CD4-positive, alpha-beta T cell treated with Interleukin-1 beta for 1 hour (primary cell): Measurements from ENCODE around the gene FN1.

Source experiments
- DNase-seq, 2 donors: peaks; one replicate each; pipeline ENCODE4 v3.0.0-alpha.2; 2020 to 2022

The FN1 gene

GRCh38 chr2:215405722-215406581 lies 29.9 kb downstream of the FN1 start:
- DNase-seq, result no peak

GRCh38 chr2:215404348-215405012 lies 31.4 kb downstream of the FN1 start:
- no peak for DNase-seq

GRCh38 chr2:215403441-215404347 lies 32.2 kb downstream of the FN1 start:
- no peak for DNase-seq

GRCh38 chr2:215401896-215402379 lies 33.9 kb downstream of the FN1 start:
- no peak for DNase-seq

- DNase-seq, result no peak
Observed at GRCh38 chr2:215399067-215399716, 36.7 kb downstream of the FN1 start.

DNA sequence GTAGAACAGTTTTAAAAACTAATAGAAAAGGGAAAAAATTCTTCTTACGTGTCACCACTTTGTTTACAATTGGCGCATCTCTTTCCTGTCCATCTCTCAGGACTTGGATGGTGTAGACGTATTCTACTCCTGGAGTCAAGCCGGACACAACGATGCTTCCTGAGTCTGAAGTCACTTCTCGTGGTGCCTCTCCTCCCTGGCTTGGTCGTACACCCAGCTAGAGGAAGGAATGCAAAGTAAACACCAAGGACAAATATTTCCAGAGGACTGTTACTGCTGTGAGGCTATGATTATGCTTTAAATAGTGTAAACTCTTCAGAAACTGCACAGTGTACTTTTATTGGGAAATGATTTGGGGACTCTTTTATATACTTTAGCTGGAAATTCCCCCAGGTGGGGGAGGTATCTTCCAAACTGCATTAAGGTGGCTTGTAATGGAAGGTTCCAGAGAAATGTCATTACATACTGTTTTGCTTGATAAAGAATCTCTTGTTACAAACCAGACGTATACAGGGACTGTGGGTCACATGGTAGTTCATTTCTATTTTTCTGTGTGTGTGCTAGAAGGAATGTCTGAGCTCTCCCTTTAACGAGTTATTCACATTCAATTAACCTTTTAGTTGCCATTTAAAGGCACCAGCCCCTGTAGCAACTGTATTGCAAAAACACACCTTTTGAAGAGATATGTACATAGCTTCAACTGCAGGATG lies 38.1 kb downstream of the FN1 start:
- no peak for DNase-seq

- DNase-seq, result no peak
Observed at GRCh38 chr2:215396595-215397313, 39.1 kb downstream of the FN1 start.

DNA sequence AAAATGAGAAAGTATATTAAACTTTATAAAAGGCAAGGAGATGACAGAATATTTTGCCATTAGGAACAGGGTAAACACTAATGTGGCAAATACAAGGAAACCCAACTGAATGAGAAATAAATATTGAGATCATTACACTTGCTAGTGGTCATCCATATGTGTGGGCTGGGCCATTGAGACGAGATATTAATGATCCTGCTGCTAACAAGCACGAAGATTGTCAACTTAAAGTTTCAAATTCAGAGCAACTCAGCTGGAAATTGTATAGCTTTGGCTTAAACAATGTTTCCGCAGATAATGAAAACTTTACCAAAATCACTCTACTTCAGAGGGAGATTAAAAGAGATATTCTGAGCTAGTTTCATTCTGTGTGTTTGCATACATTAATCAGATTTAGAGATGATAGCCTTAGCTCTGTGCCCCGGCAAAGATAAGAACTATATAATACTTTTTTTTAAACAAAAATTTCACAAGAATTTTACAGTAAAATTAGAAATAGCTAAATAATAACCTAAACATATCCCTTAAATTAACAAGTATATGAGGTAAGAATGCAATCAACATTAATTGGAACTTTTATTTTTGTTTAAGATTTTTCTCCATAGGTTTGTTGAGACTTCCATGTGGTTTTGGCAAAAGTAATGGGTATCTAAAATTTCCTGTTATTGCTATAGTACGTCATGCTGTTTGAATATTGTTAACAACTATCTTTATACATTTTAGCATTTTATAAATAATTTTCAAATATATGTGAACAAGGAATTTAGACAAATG lies 40.0 kb downstream of the FN1 start:
- DNase-seq, result no peak

DNA sequence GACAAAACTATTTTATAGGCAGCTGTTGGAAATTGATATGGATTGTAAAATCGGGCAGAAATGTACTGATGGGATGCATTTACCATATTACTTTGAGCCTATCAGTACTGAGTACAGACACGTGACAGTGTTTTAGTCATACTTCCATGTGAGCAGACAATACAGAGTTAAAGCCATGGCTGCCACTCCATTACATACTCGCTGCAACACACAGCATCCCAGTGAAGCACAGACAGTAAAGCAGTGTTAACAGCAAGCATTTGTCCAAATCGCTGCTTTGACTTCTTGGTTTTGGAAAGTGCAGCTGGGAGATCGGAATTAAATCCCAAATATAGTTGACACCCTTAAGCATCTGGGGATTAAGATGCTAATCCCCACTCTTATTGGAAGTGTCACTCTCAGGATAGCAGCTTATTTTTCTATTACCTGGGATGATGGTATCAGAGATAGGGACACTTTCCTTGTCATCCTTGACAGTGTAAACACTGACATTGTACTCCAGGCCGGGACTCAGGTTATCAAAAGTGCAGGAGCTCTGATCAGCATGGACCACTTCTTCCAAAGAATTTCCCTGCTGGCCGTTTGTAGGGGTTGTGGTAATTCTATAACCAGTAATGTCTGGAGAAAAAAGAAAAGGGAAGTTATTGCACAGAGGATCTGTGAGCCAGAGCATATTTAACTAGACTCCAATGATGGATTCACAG lies 41.6 kb downstream of the FN1 start:
- no peak for DNase-seq

DNA sequence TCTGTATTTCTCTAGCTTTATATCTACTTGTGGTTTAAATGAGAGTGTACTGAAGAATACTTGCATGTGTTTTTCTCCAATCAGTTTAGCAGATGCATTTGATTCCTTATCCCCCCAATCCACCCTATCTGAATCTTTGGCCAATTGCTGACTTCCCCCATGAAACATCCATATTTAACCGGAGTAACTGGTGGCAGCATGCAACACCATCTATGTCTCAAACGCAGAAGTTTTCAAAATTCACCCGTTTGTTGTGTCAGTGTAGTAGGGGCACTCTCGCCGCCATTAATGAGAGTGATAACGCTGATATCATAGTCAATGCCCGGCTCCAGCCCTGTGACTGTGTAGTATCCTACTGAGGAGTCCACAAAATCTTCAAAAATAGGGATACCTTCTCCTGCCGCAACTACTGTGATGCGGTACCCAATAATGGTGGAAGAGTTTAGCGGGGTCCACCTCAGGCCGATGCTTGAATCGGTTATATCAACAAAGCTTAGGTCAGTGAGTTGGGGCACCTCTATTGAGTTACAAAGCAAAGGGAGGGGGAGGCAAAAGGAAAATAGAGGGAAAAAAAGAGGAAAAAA lies 43.1 kb downstream of the FN1 start:
- no peak for DNase-seq

DNA sequence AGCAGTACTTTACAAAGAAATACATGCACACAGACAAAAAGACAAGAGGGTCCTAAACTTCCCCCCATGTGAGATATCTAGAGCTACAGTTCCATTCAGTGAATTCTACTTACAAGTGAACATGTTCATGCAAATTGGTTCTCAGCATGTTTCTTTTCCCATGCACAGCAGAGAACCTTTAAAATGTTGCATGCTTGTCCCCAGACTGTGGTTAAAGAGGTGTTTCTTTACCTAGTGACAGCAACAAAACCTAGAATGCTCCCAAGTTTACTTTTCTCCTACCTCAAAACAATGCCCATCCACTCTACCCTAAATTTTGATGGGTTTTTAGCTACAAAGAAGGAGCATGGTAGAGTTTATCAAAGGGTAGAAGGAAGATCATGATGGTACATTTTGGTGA lies 43.7 kb downstream of the FN1 start:
- DNase-seq, result no peak

- DNase-seq, result no peak
Observed at GRCh38 chr2:215391531-215391930, 44.3 kb downstream of the FN1 start.

- no peak for DNase-seq
Observed at GRCh38 chr2:215390550-215390913, 45.3 kb downstream of the FN1 start.

DNA sequence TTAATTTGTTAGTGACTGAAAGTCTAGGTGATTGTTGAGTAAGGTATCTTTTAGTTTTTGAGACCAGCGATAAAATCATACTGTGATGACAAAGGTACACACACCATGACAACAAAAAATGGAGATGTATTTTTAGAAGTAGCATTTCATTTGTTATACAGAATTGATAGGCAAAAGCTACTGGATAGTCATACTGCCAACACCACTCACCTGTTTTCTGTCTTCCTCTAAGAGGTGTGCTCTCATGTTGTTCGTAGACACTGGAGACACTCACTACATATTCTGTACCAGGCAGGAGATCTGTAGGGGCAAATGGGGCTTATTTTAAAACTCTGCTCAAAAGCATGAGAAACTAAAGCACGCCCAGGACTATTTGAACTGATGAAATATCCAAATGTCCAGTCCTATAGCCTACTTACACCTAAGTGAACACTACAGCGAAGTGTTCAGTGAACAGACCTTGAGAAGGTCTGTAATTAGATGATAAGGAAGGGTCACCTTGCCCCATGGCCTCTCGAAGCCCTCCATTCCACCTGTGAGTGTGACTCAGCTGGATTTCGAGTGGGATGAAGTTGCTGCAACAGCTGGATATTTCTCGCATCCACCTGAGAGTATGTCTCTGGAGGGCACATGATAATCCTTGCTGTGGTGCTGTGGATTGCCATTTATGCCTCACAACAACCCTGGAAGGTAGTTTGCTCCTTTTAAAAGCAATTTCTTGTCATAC lies 47.7 kb downstream of the FN1 start:
- DNase-seq, result no peak

- no peak for DNase-seq
Observed at GRCh38 chr2:215386566-215386965, 49.3 kb downstream of the FN1 start.

DNA sequence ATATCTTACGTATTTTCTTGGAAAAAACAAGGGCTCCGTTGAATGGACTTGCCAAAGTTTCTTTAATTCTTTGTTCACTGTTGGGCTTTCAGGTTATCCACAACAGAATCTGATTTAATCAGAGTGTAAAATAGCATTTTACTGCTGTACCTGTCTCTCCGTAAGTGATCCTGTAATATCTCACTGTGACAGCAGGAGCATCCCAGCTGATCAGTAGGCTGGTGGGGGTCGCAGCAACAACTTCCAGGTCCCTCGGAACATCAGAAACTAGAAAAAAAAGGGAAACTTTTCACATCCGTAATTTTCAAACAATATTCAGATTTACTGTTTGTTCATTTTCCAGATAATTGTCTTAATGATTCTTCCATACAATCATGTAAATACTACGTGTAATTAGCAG lies 51.2 kb downstream of the FN1 start:
- no peak for DNase-seq

DNA sequence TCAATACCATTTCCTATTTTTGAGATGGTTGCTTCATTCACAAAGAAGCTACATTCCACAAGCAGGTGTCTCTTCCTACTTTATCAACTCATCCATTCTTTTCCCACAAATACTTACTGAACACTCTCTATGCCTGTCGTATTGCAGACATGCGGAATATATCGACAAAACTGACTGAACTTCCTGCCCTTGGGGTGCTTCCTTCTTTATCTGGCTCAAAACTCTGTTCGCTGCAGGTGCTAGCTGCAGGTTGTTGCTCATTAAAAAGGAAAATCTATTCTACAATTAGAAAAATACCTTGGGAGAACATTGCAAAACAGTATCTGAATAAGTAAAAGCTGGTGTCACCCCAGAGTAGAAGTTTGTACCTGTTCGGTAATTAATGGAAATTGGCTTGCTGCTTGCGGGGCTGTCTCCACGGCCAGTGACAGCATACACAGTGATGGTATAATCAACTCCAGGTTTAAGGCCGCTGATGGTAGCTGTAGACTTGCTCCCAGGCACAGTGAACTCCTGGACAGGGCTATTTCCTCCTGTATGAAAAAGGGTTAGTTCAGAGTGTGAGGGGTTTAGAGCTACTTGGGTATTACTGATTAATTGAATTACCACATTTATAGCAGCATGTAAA lies 52.1 kb downstream of the FN1 start:
- DNase-seq, result no peak

- DNase-seq, result no peak
Observed at GRCh38 chr2:215382480-215382879, 53.4 kb downstream of the FN1 start.
